Peyer's patch (tissue), 4 donors: Measurements from ENCODE around the gene PSRC1.

Experiments
- POLR2A ChIP-seq, 2 donors: fragments of 450-650 bp; IDR thresholded peaks; one replicate each; pipeline ENCODE4 v1.5.1; 2017; ENCODE audit warnings: antibody characterized with exemption in 2 of 2, mild to moderate bottlenecking in 2 of 2, moderate library complexity in 2 of 2
- TF ChIP-seq, protein P1 (sequence below), 6 experiments: fragments of 450-650 bp in 4 of 6; fragments of 200-600 bp in 2 of 6; sonication (generic) in 1 of 6; IDR thresholded peaks; one replicate each; pipeline ENCODE4 v1.5.1; 2017 to 2019; ENCODE audit warnings: antibody characterized with exemption in 6 of 6, mild to moderate bottlenecking in 3 of 6, moderate library complexity in 1 of 6

DNA sequence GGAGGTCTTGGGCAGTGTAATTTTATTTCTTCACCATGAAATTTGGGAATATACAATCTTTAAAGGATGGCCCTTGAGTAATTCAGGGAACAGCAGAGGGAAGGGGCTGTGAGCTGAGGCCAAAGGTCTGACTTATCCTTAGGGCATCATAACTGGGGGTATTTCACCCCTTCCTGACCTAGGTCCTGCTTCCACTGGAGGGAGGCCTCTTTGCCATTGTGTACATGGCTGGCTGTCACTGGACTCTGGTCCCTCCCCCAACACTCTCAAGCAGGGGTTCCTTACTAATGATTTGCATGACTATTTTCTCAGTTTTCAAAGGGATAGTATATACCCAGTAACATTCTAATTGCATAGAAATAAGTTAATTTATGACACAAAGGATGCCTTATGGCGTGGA lies 7.2 kb upstream of the PSRC1 start:
- TF ChIP-seq, protein P1, sequence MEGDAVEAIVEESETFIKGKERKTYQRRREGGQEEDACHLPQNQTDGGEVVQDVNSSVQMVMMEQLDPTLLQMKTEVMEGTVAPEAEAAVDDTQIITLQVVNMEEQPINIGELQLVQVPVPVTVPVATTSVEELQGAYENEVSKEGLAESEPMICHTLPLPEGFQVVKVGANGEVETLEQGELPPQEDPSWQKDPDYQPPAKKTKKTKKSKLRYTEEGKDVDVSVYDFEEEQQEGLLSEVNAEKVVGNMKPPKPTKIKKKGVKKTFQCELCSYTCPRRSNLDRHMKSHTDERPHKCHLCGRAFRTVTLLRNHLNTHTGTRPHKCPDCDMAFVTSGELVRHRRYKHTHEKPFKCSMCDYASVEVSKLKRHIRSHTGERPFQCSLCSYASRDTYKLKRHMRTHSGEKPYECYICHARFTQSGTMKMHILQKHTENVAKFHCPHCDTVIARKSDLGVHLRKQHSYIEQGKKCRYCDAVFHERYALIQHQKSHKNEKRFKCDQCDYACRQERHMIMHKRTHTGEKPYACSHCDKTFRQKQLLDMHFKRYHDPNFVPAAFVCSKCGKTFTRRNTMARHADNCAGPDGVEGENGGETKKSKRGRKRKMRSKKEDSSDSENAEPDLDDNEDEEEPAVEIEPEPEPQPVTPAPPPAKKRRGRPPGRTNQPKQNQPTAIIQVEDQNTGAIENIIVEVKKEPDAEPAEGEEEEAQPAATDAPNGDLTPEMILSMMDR (IDR thresholded peaks at IDR 0.05), result no peak
- no peak for TF ChIP-seq POLR2A (IDR thresholded peaks at IDR 0.05)
